Activated CD4-positive, CD25-positive, alpha-beta regulatory T cell treated with anti-CD3 and anti-CD28 coated beads, Interleukin-2, amount 50 U/mL, for 16 hours (primary cell): ENCODE results near the gene DEFB132.
"Not testable (repeated sequence)": the region's sequence is repeated elsewhere in the genome, so short reads cannot be mapped to it uniquely, and the experiment has no call there.

Experiments
- DNase-seq: peaks from one replicate; pipeline ENCODE4 v3.0.0-alpha.2; 2020; ENCODE audit warnings: low read depth, low spot score

DEFB132 gene

GRCh38 chr20:257419-257818 is at the start of gene DEFB132:
DEFB132 (plus strand) TSS chr20:257724; CDS start chr20:257779, 55 bp downstream.
- no peak for DNase-seq

GRCh38 chr20:208942-209566 is 48.5 kb upstream of the DEFB132 start:
- DNase-seq = no peak

GRCh38 chr20:210809-211502 is 46.6 kb upstream of the DEFB132 start:
- DNase-seq = no peak

GRCh38 chr20:214383-214782 is 43.1 kb upstream of the DEFB132 start:
- DNase-seq = no peak

GRCh38 chr20:215796-216195 is 41.7 kb upstream of the DEFB132 start:
- DNase-seq = no peak

- DNase-seq = no peak
Measured at GRCh38 chr20:217266-217665, 40.3 kb upstream of the DEFB132 start.

- DNase-seq = no peak
Measured at GRCh38 chr20:219290-220115, 38.0 kb upstream of the DEFB132 start.

GRCh38 chr20:221258-221830 is 36.2 kb upstream of the DEFB132 start:
- no peak for DNase-seq

- not testable (repeated sequence) for DNase-seq
Measured at GRCh38 chr20:225879-226278, 31.6 kb upstream of the DEFB132 start.

- DNase-seq = no peak
Measured at GRCh38 chr20:226958-227357, 30.6 kb upstream of the DEFB132 start, which contains the start of gene DEFB129. DEFB129 (plus strand) TSS chr20:227258; CDS start chr20:227289, 31 bp downstream.

GRCh38 chr20:227439-228105 is 30.0 kb upstream of the DEFB132 start:
- no peak for DNase-seq

GRCh38 chr20:235891-236290 is 21.6 kb upstream of the DEFB132 start:
- no peak for DNase-seq

- DNase-seq = no peak
Measured at GRCh38 chr20:237489-237888, 20.0 kb upstream of the DEFB132 start.

- DNase-seq = no peak
Measured at GRCh38 chr20:237929-238328, 19.6 kb upstream of the DEFB132 start.

GRCh38 chr20:242905-243304 is 14.6 kb upstream of the DEFB132 start:
- no peak for DNase-seq

- DNase-seq = no peak
Measured at GRCh38 chr20:251354-251753, 6.2 kb upstream of the DEFB132 start.

- DNase-seq = no peak
Measured at GRCh38 chr20:252801-253200, 4.7 kb upstream of the DEFB132 start.

- DNase-seq = not testable (repeated sequence)
Measured at GRCh38 chr20:253447-253846, 4.1 kb upstream of the DEFB132 start.

GRCh38 chr20:258269-258858 is 840 bp downstream of the DEFB132 start:
- DNase-seq = no peak

- no peak for DNase-seq
Measured at GRCh38 chr20:258963-259362, 1.4 kb downstream of the DEFB132 start.

- DNase-seq = no peak
Measured at GRCh38 chr20:259981-260380, 2.5 kb downstream of the DEFB132 start.
